Heart right ventricle (tissue), 16 donors: ENCODE data around the gene MIOS. TPM values are rescaled to one million over a fixed set of nuclear protein-coding genes. Genes with fewer than 3 reads are reported as not detected.

ENCODE experiments used
- ATAC-seq, 8 donors: fragments of 200-7000 bp; cut with Tn5 transposase; one replicate each; pipeline ENCODE4 v1.9.1; 2020; ENCODE audit warnings: mild to moderate bottlenecking in 8 of 8, moderate library complexity in 8 of 8, moderate number of reproducible peaks in 1 of 8
- DNase-seq, 2 donors: peaks; one replicate each; pipeline ENCODE4 v3.0.0-alpha.2; 2020
- H3K27ac ChIP-seq, 10 donors: fragments of 200-600 bp; sonication (generic) in 2 of 10; one replicate each; pipeline versions ENCODE4 v1.5.0 to v1.8.0; 2020 to 2022; ENCODE audit warnings: mild to moderate bottlenecking in 3 of 10
- H3K27me3 ChIP-seq, 7 donors: fragments of 200-600 bp; one replicate each; pipeline ENCODE4 v1.8.0; 2021 to 2022; ENCODE audit warnings: mild to moderate bottlenecking in 2 of 7
- H3K36me3 ChIP-seq, 9 donors: fragments of 200-600 bp; sonication (generic) in 1 of 9; one replicate each; pipeline versions ENCODE4 v1.5.0 to v1.8.0; 2020 to 2022; ENCODE audit warnings: mild to moderate bottlenecking in 2 of 9
- H3K4me1 ChIP-seq, 9 donors: fragments of 200-600 bp; sonication (generic) in 1 of 9; one replicate each; pipeline versions ENCODE4 v1.5.0 to v1.8.0; 2020 to 2022; ENCODE audit warnings: mild to moderate bottlenecking in 4 of 9
- H3K4me3 ChIP-seq, 10 donors: fragments of 200-600 bp; sonication (generic) in 2 of 10; one replicate each; pipeline versions ENCODE4 v1.5.0 to v1.8.0; 2020 to 2022; ENCODE audit warnings: mild to moderate bottlenecking in 7 of 10, moderate library complexity in 2 of 10
- H3K9me3 ChIP-seq, 11 donors: fragments of 200-600 bp in 10 of 11; sonication (generic) in 2 of 11; one replicate each; pipeline versions ENCODE4 v1.5.0 to v1.8.0; 2013 to 2022; ENCODE audit warnings: mild to moderate bottlenecking in 2 of 11, control low read depth in 1 of 11, moderate library complexity in 1 of 11
- CTCF ChIP-seq, 9 donors: fragments of 200-600 bp; sonication (generic) in 2 of 9; IDR thresholded peaks; one replicate each; pipeline versions ENCODE4 v1.5.0 to v1.8.0; 2021 to 2022; ENCODE audit warnings: antibody characterized with exemption in 9 of 9, mild to moderate bottlenecking in 5 of 9, moderate library complexity in 1 of 9
- WGBS, 2 donors: extraction: QIAGEN DNeasy Blood & Tissue Kit; methylation state at CpG; one replicate each; pipeline ENCODE4 v1.1.7; 2013; ENCODE audit warnings: inconsistent platforms in 1 of 2; 5-methylcytosine and 5-hydroxymethylcytosine counted together
- intact Hi-C, 10 donors: fragments of 100-400 bp; cut with DNase I; formaldehyde crosslinking; loops; one replicate each; pipeline versions ENCODE4 v1.11.1 to v1.14.2; 2022
- polyA plus RNA-seq, 2 donors: library from polyadenylated mRNA; stranded (reverse); fragments of 200-250 nt; gene quantifications; one replicate each; pipeline ENCODE4 v1.2.3, GENCODE V29; 2013
- total RNA-seq, 10 donors: library from RNA; stranded (reverse); fragmentation: NEBNext Ultra II Directional in 3 of 10; extraction: Animal tissue kit (Norgen Biotek cat#: 25700) in 3 of 10; gene quantifications; one replicate each; pipeline versions ENCODE4 v1.2.1 to v1.2.4, GENCODE V29; 2021 to 2023
- donor health status: Arrhythmogenic right ventricular cardiomyopathy.
- donor health status: ischemic (EF 13 %, LVEDD 7.1; RV severe dilation, severe dysfunction).
- donor health status: healthy with polysubstance abuse.
- donor health status: DM: no; HTN: yes; CAD: no.
- donor health status: DM: no; HTN: no; CAD: no.
- donor health status: ischemic (EF 25% LVEDD 6.9; RV normal size, moderate dysfunction).
- donor health status: ischemic (EF 25% LVEDD 5.7; RV mildly dilated, moderate dysfunction).
- donor health status: healthy.
- donor health status: DM: yes; HTN: yes; CAD: no.
- donor health status: Ischemic cardiomyopathy.
- donor health status: ischemic (EF 35%, LVEDD 5.7; RV mildly dilated, moderate dysfunction).
- donor health status: nonischemic (EF 11% LVEDD 7.7; RV severe dilation, severe dysfunction).
- donor health status: DM: yes; HTN: yes; CAD: no.
- donor health status: PGD.
- donor health status: ischemic (EF 29% LVEDD 5.4; RV normal size, mild dysfunction).
- donor health status: nonischemic (EF 23%, LVEDD 6.1; RV moderate dilation, normal function).

The MIOS gene
- total and polyA plus RNA-seq, 12 donors = 8.9 to 28.8 (median 20.7) TPM

GRCh38 chr7:7568553-7568952, 1.9 kb downstream of the MIOS start:
- Histone ChIP-seq H3K27ac (peak overlapping the region in 1 of 10 donors; percentile 97), H3K36me3 (peaks cover 0 to 17% (median 0%) of the 10 kb centered on the region in 9 donors), H3K4me1 (peaks cover 8 to 52% (median 19%) of the 10 kb centered on the region in 9 donors), H3K4me3 (peak overlapping the region in 3 of 10 donors; percentile 89 to 97 (median 90)), H3K27me3 (no peaks in the 10 kb centered on the region), H3K9me3 (no peaks in the 10 kb centered on the region)
- no peak for TF ChIP-seq CTCF (IDR thresholded peaks at IDR 0.05)
- WGBS, 2 donors = 79 to 80% methylated on average over 4 of the region's 4 CpGs
- intact Hi-C loops = loop anchor here in 2 of 10 donors (5.0 to 10.0 kb wide), 2 partner anchors 74 to 314 kb away; partner anchors contain the start of gene UMAD1 (in 1 of the 2)
- no peak for ATAC-seq
- DNase-seq = no peak

GRCh38 chr7:7569081-7569527, 2.4 kb downstream of the MIOS start:
- Histone ChIP-seq H3K27ac (peak overlapping the region in 1 of 10 donors; percentile 97), H3K27me3 (no peaks in the 10 kb centered on the region), H3K9me3 (no peaks in the 10 kb centered on the region), H3K36me3 (peaks cover 0 to 22% (median 0%) of the 10 kb centered on the region in 9 donors), H3K4me3 (peak overlapping the region in 2 of 10 donors; percentile 6 to 89), H3K4me1 (peaks cover 8 to 49% (median 19%) of the 10 kb centered on the region in 9 donors)
- no peak for DNase-seq
- no peak for ATAC-seq
- intact Hi-C loops = loop anchor here in 2 of 10 donors (5.0 to 10.0 kb wide), 2 partner anchors 73 to 314 kb away; partner anchors contain the start of gene UMAD1 (in 1 of the 2)
- TF ChIP-seq CTCF (IDR thresholded peaks at IDR 0.05) = no peak
- 58 to 73% methylated on average over 5 of the region's 5 CpGs for WGBS, 2 donors

GRCh38 chr7:7569615-7570014, 2.9 kb downstream of the MIOS start:
- peaks cover 0 to 27% (median 0%) of the 10 kb centered on the region in 9 donors for H3K36me3 ChIP-seq
- no peak for ATAC-seq
- peak overlapping the region in 1 of 10 donors; percentile 89 for H3K4me3 ChIP-seq
- H3K27ac ChIP-seq = peak overlapping the region in 1 of 10 donors; percentile 97
- H3K4me1 ChIP-seq = peaks cover 8 to 44% (median 19%) of the 10 kb centered on the region in 9 donors
- no peaks in the 10 kb centered on the region for H3K27me3 ChIP-seq
- no peak for TF ChIP-seq CTCF (IDR thresholded peaks at IDR 0.05)
- DNase-seq = no peak
- no peaks in the 10 kb centered on the region for H3K9me3 ChIP-seq
- intact Hi-C loops = loop anchor here in 2 of 10 donors (5.0 to 10.0 kb wide), 2 partner anchors 73 to 315 kb away; partner anchors contain the start of gene UMAD1 (in 1 of the 2)
- 93 to 95% methylated on average over 3 of the region's 3 CpGs for WGBS, 2 donors

GRCh38 chr7:7570584-7570983, 3.9 kb downstream of the MIOS start:
- Histone ChIP-seq H3K36me3 (peaks cover 0 to 27% (median 0%) of the 10 kb centered on the region in 9 donors), H3K4me3 (no peak overlapping the region), H3K27me3 (no peaks in the 10 kb centered on the region), H3K27ac (no peak overlapping the region), H3K9me3 (no peaks in the 10 kb centered on the region), H3K4me1 (peaks cover 8 to 35% (median 19%) of the 10 kb centered on the region in 9 donors)
- 98 to 99% methylated on average over 3 of the region's 3 CpGs for WGBS, 2 donors
- no peak for TF ChIP-seq CTCF (IDR thresholded peaks at IDR 0.05)
- intact Hi-C loops = no loop called here
- ATAC-seq (no peak), DNase-seq (no peak)
